Measurements from ENCODE around the gene LRRC59.
A peak's percentile ranks its signal among the peaks of the same experiment; 100 is the strongest.
"Not testable (repeated sequence)": the region's sequence is repeated elsewhere in the genome, so short reads cannot be mapped to it uniquely, and the experiment has no call there.

LRRC59 gene

GRCh38 chr17:50424246-50424995 lies 27.1 kb upstream of the LRRC59 start:
- ChIA-PET POLR2A (ENCODE audit: low non-redundant PET) (no interaction called here), CTCF (interaction anchor here (1.0 to 3.0 kb wide), 3 partner anchors 26 to 223 kb away, joined by 3 to 16 read pairs (median 5); partner anchors contain the start of genes COL1A1 and LRRC59)
- no peak for DNase-seq (ENCODE audit: low spot score)
- H3K27ac ChIP-seq: no peak overlapping the region
- TF ChIP-seq CTCF (conservative IDR thresholded peaks at IDR 0.05; ENCODE audit: low read depth): no peak

- no peak overlapping the region for H3K27ac ChIP-seq
- peak; percentile 91 for DNase-seq (ENCODE audit: low spot score)
- TF ChIP-seq CTCF (conservative IDR thresholded peaks at IDR 0.05; ENCODE audit: low read depth): no peak
- CTCF ChIA-PET: interaction anchor here (1.0 kb wide), 2 partner anchors 26 to 222 kb away, joined by 3 to 5 read pairs; partner anchors contain the start of gene COL1A1
- POLR2A ChIA-PET (ENCODE audit: low non-redundant PET): no interaction called here
Measured at GRCh38 chr17:50423553-50424159, 26.3 kb upstream of the LRRC59 start.

- POLR2A ChIA-PET (ENCODE audit: low non-redundant PET): no interaction called here
- no peak overlapping the region for H3K27ac ChIP-seq
- CTCF ChIA-PET: interaction anchor here (1.5 kb wide), 1 partner anchor 25 kb away, joined by 7 read pairs; the partner anchor contains the start of gene LRRC59
- DNase-seq (ENCODE audit: low spot score): no peak
- TF ChIP-seq CTCF (conservative IDR thresholded peaks at IDR 0.05; ENCODE audit: low read depth): no peak
Measured at GRCh38 chr17:50422738-50423137, 25.4 kb upstream of the LRRC59 start.

- no peak for DNase-seq (ENCODE audit: low spot score)
- H3K27ac ChIP-seq: no peak overlapping the region
- no peak for TF ChIP-seq CTCF (conservative IDR thresholded peaks at IDR 0.05; ENCODE audit: low read depth)
- ChIA-PET POLR2A (ENCODE audit: low non-redundant PET) (no interaction called here), CTCF (interaction anchor here (0.8 to 1.5 kb wide), 2 partner anchors 24 to 30 kb away, joined by 3 to 7 read pairs; partner anchors contain the start of gene LRRC59)
Measured at GRCh38 chr17:50421308-50422051, 24.2 kb upstream of the LRRC59 start.

- no peak overlapping the region for H3K27ac ChIP-seq
- no peak for TF ChIP-seq CTCF (conservative IDR thresholded peaks at IDR 0.05; ENCODE audit: low read depth)
- DNase-seq (ENCODE audit: low spot score): no peak
- ChIA-PET POLR2A (ENCODE audit: low non-redundant PET) (no interaction called here), CTCF (interaction anchor here (0.6 kb wide), 1 partner anchor 616 kb away, joined by 3 read pairs; no protein-coding TSS in a partner anchor)
Measured at GRCh38 chr17:50420419-50421112, 23.2 kb upstream of the LRRC59 start.

GRCh38 chr17:50419577-50419976 lies 22.3 kb upstream of the LRRC59 start:
- POLR2A ChIA-PET (ENCODE audit: low non-redundant PET); H3K27ac ChIP-seq; CTCF ChIA-PET; DNase-seq (ENCODE audit: low spot score): not testable (repeated sequence)

All from RWPE1 (cell line).